HG03135 (cell line): ENCODE results near the gene OGFR.
"Not testable (repeated sequence)": the region's sequence is repeated elsewhere in the genome, so short reads cannot be mapped to it uniquely, and the experiment has no call there.

Source experiments
- ATAC-seq: cut with Tn5 transposase; IDR thresholded peaks from one replicate; pipeline ENCODE4 v1.9.1; 2021; ENCODE audit warnings: mild to moderate bottlenecking, moderate library complexity; ENCODE audit not compliant: unreplicated experiment

The OGFR gene

GRCh38 chr20:62836967-62837490 is 32.4 kb downstream of the OGFR start:
- no peak for ATAC-seq

- ATAC-seq: no peak
These were observed 33.1 kb downstream of the OGFR start for GRCh38 chr20:62837790-62838127.

- no peak for ATAC-seq
These were observed 33.7 kb downstream of the OGFR start for GRCh38 chr20:62838128-62838891.

- no peak for ATAC-seq
These were observed 34.6 kb downstream of the OGFR start for GRCh38 chr20:62839261-62839660.

- no peak for ATAC-seq
These were observed 35.2 kb downstream of the OGFR start for GRCh38 chr20:62839816-62840215.

GRCh38 chr20:62840244-62841197 is 35.9 kb downstream of the OGFR start:
- ATAC-seq: no peak

- no peak for ATAC-seq
These were observed 37.1 kb downstream of the OGFR start for GRCh38 chr20:62841705-62842212.

GRCh38 chr20:62843656-62844055 is 39.0 kb downstream of the OGFR start:
- ATAC-seq: no peak

- no peak for ATAC-seq
These were observed 39.5 kb downstream of the OGFR start for GRCh38 chr20:62844182-62844581.

- ATAC-seq: no peak
These were observed 41.0 kb downstream of the OGFR start for GRCh38 chr20:62845416-62846160.

- no peak for ATAC-seq
These were observed 41.7 kb downstream of the OGFR start for GRCh38 chr20:62846166-62846890.

GRCh38 chr20:62848917-62849316 is 44.3 kb downstream of the OGFR start:
- not testable (repeated sequence) for ATAC-seq

- ATAC-seq: no peak
These were observed 44.8 kb downstream of the OGFR start for GRCh38 chr20:62849431-62849830.

GRCh38 chr20:62850333-62850974 is 45.8 kb downstream of the OGFR start:
- ATAC-seq: no peak

- ATAC-seq: no peak
These were observed 47.6 kb downstream of the OGFR start for GRCh38 chr20:62852196-62852595.

GRCh38 chr20:62852841-62853240 is 48.2 kb downstream of the OGFR start:
- no peak for ATAC-seq

- ATAC-seq: not testable (repeated sequence)
These were observed 48.7 kb downstream of the OGFR start for GRCh38 chr20:62853304-62853703.

GRCh38 chr20:62854121-62854520 is 49.5 kb downstream of the OGFR start:
- no peak for ATAC-seq

- no peak for ATAC-seq
These were observed 50.5 kb downstream of the OGFR start for GRCh38 chr20:62855120-62855519.
